ENCODE measurements around the gene SKAP2. TPM values are rescaled to one million over a fixed set of nuclear protein-coding genes. Genes with fewer than 3 reads are reported as not detected.

The SKAP2 gene
- 27.6 and 30.5 TPM in 2 replicates for total RNA-seq
- polyA plus RNA-seq, result 2.8 and 4.0 TPM in 2 replicates
- polyA plus RNA-seq (2011; cell fraction: cytosol; rRNA removed), result 5.7 and 7.1 TPM in 2 replicates
- 6.7 and 9.1 TPM in 2 replicates for polyA plus RNA-seq (2011; cell fraction: nucleus; rRNA removed)
- 25.6 and 33.4 TPM in 2 replicates for polyA plus RNA-seq (2012)
- polyA minus RNA-seq, result 6.3 and 12.3 TPM in 2 replicates
- polyA minus RNA-seq (2011; cell fraction: cytosol; rRNA and poly(A)+ RNA removed), result 10.8 TPM
- 22.7 and 27.5 TPM in 2 replicates for polyA minus RNA-seq (2011; cell fraction: nucleus; rRNA and poly(A)+ RNA removed)
- percentile 76 among the genes with signal in this experiment for Bru-seq, nascent RNA
- BruChase-seq, experiment 1, labeled RNA remaining after a 6-hour chase, result percentile 68 among the genes with signal in this experiment
- percentile 67 among the genes with signal in this experiment for BruChase-seq, experiment 2, labeled RNA remaining after a 2-hour chase
- long read RNA-seq, transcript SKAP2-201 (13 exons, 3,998 nt), result major isoform, 84 of 108 reads
- long read RNA-seq, partial matches to known transcripts, result 6 of 108 reads
- long read RNA-seq, other reads (novel, unspliced or antisense), result 17 of 108 reads

- BruUV-seq (replicated peaks), result TSS peak; percentile 55
- TF ChIP-seq EZH2 (IDR thresholded peaks at IDR 0.05; ENCODE audit: borderline replicate concordance, low read depth, low read length, severe bottlenecking) (no peak), POLR2AphosphoS5 (IDR thresholded peaks at IDR 0.05; ENCODE audit: insufficient read depth, low read depth, low read length) (peak; percentile 98), POLR2A (IDR thresholded peaks at IDR 0.05; ENCODE audit: low read depth, low read length) (peak; percentile 99), CTCF (IDR thresholded peaks at IDR 0.05; ENCODE audit: extremely low read depth in 1 of 2, insufficient read depth in 1 of 2, low read depth in 1 of 2, low read length in 2 of 2) (no peak), MAX (IDR thresholded peaks at IDR 0.05; ENCODE audit: insufficient read depth, insufficient read length) (peak; percentile 84)
- H3K4me2 ChIP-seq (ENCODE audit: insufficient read depth, low read length), result peak within 1 kb of the TSS; percentile 98
- peak; percentile 99 for DNase-seq (ENCODE audit: low read depth, low spot score)
- H3K79me2 ChIP-seq (ENCODE audit: control insufficient read depth, insufficient read depth, low read length), result peaks cover 26% of the 10 kb centered on the region
- H3K36me3 ChIP-seq (ENCODE audit: control insufficient read depth in 2 of 2, extremely low read depth in 1 of 2, insufficient read depth in 2 of 2, low read length in 2 of 2), result no peaks in the 10 kb centered on the region
- peak within 1 kb of the TSS; percentile 90 for H3K9ac ChIP-seq (replicated peaks; ENCODE audit: extremely low read depth, insufficient read depth, low read length)
- ChIA-PET CTCF (interaction anchor here (1.0 to 1.6 kb wide), 3 partner anchors 9 to 229 kb away, joined by 4 to 5 read pairs (median 5); no protein-coding TSS in a partner anchor), POLR2A (interaction anchor here (0.6 to 1.4 kb wide), 4 partner anchors 8 to 267 kb away, joined by 3 to 5 read pairs (median 4); no protein-coding TSS in a partner anchor)
- no peaks in the 10 kb centered on the region for H3K27me3 ChIP-seq (ENCODE audit: control insufficient read depth in 2 of 2, insufficient read depth in 2 of 2, low read length in 2 of 2)
- no peaks in the 10 kb centered on the region for H4K20me1 ChIP-seq (replicated peaks; ENCODE audit: control insufficient read depth, extremely low read depth, insufficient read depth, low read length)
- H3K27ac ChIP-seq (ENCODE audit: insufficient read depth, low read depth, low read length), result peak within 1 kb of the TSS; percentile 90
- FAIRE-seq, result peak; percentile 98
- intact Hi-C loops (cut with micrococcal nuclease), result loop anchor here (1.0 to 5.0 kb wide), 8 partner anchors 8 to 1002 kb away; partner anchors contain the start of genes CBX3 and HNRNPA2B1
- H3K9me1 ChIP-seq (replicated peaks; ENCODE audit: control insufficient read depth, extremely low read depth, insufficient read depth, low read length), result no peaks in the 10 kb centered on the region
- no peaks in the 10 kb centered on the region for H3K9me3 ChIP-seq (replicated peaks; ENCODE audit: control insufficient read depth, insufficient read depth, low read length)
- peaks cover 15% of the 10 kb centered on the region for H3K4me1 ChIP-seq (ENCODE audit: control insufficient read depth, extremely low read depth, insufficient read depth, low read length)
- H3K4me3 ChIP-seq (replicated peaks in 1 of 3; ENCODE audit: insufficient read depth in 1 of 3, low read depth in 1 of 3, low read length in 3 of 3), result peak within 1 kb of the TSS; percentile 59 to 85 (median 72)
- dilution Hi-C loops (cut with MboI; ENCODE audit: extremely low pct_ligation_motif_present, low sequenced_read_pairs), result no loop called here
- H2AFZ ChIP-seq (ENCODE audit: low read depth, low read length), result peak within 1 kb of the TSS; percentile 88
These were observed at the start of gene SKAP2 for GRCh38 chr7:26864309-26865093. Gene SKAP2, minus strand, starts transcription at chr7:26864590. Its CDS starts 161 bp downstream, at chr7:26864429.
